CD14-positive monocyte (primary cell): ENCODE data around the gene CALR. TPM values are rescaled to one million over a fixed set of nuclear protein-coding genes. Genes with fewer than 3 reads are reported as not detected.
A peak's percentile ranks its signal among the peaks of the same experiment; 100 is the strongest.
"Not testable (repeated sequence)": the region's sequence is repeated elsewhere in the genome, so short reads cannot be mapped to it uniquely, and the experiment has no call there.

Source experiments
- DNase-seq, 3 donors: peaks; one replicate each; pipeline ENCODE4 v3.0.0-alpha.2; 2011 to 2022
- H2AFZ ChIP-seq: 2 replicates; pipeline ENCODE4 v1.6.0; 2012; ENCODE audit warnings: mild to moderate bottlenecking, low read depth, low read length, inconsistent platforms; ENCODE audit not compliant: insufficient read depth, poor library complexity, severe bottlenecking
- H3K27ac ChIP-seq, 2 donors: 1 replicate in 1 of 2; 2 replicates in 1 of 2; pipeline ENCODE4 v1.5.1; 2012 to 2013; ENCODE audit warnings: low read length in 2 of 2, control low read depth in 1 of 2, inconsistent platforms in 1 of 2, low read depth in 1 of 2, mild to moderate bottlenecking in 1 of 2
- H3K27me3 ChIP-seq, 2 donors: one replicate each; pipeline versions ENCODE4 v1.6.0 to v1.6.1; 2011 to 2013; ENCODE audit warnings: low read length in 2 of 2; ENCODE audit not compliant: control insufficient read depth in 2 of 2, insufficient read depth in 2 of 2
- H3K36me3 ChIP-seq, 2 donors: replicated peaks in 1 of 2; 1 replicate in 1 of 2; 2 replicates in 1 of 2; pipeline versions ENCODE4 v1.5.1 to v1.6.1; 2012 to 2013; ENCODE audit warnings: low read length in 2 of 2, control low read depth in 1 of 2, inconsistent platforms in 1 of 2, mild to moderate bottlenecking in 1 of 2; ENCODE audit not compliant: insufficient read depth in 2 of 2, control insufficient read depth in 1 of 2
- H3K4me1 ChIP-seq, 2 donors: 1 replicate in 1 of 2; 2 replicates in 1 of 2; pipeline versions ENCODE4 v1.5.1 to v1.6.1; 2012 to 2013; ENCODE audit warnings: low read length in 2 of 2, control low read depth in 1 of 2, inconsistent platforms in 1 of 2, mild to moderate bottlenecking in 1 of 2, moderate library complexity in 1 of 2; ENCODE audit not compliant: insufficient read depth in 2 of 2, control insufficient read depth in 1 of 2
- H3K4me2 ChIP-seq: replicated peaks from 2 replicates; pipeline ENCODE3; 2012; ENCODE audit warnings: low read length, moderate library complexity, mild to moderate bottlenecking; ENCODE audit not compliant: poor library complexity, severe bottlenecking; ENCODE audit errors: extremely low read depth
- H3K4me3 ChIP-seq, 3 experiments: fragments of 200-600 bp in 1 of 3; sonication (generic) in 1 of 3; replicated peaks in 1 of 3; 1 replicate in 2 of 3; 2 replicates in 1 of 3; pipeline ENCODE4 v1.5.1; 2011 to 2013; ENCODE audit warnings: low read length in 3 of 3, mild to moderate bottlenecking in 3 of 3, control low read depth in 2 of 3, low read depth in 2 of 3, inconsistent platforms in 1 of 3, moderate library complexity in 1 of 3
- H3K79me2 ChIP-seq: 2 replicates; pipeline ENCODE4 v1.6.0; 2012; ENCODE audit warnings: mild to moderate bottlenecking, control low read depth, inconsistent platforms, low read length, moderate library complexity; ENCODE audit not compliant: insufficient read depth
- H3K9ac ChIP-seq: 2 replicates; pipeline ENCODE4 v1.6.0; 2017; ENCODE audit warnings: low read length, mild to moderate bottlenecking; ENCODE audit not compliant: insufficient read depth, poor library complexity, severe bottlenecking
- H3K9me3 ChIP-seq, 2 donors: replicated peaks in 1 of 2; 1 replicate in 1 of 2; 2 replicates in 1 of 2; pipeline versions ENCODE4 v1.5.1 to v1.6.1; 2012 to 2013; ENCODE audit warnings: low read length in 2 of 2, control low read depth in 1 of 2; ENCODE audit not compliant: control insufficient read depth in 1 of 2, insufficient read depth in 1 of 2
- H4K20me1 ChIP-seq: 2 replicates; pipeline ENCODE4 v1.6.0; 2012; ENCODE audit warnings: mild to moderate bottlenecking, low read length, control low read depth, moderate library complexity; ENCODE audit not compliant: insufficient read depth
- H3K27ac Mint-ChIP-seq, 7 donors: one replicate each; pipeline ENCODE4 v1.8.0; 2020; ENCODE audit warnings: mild to moderate bottlenecking in 7 of 7, mixed read lengths in 7 of 7, moderate library complexity in 6 of 7, inconsistent platforms in 2 of 7
- H3K27me3 Mint-ChIP-seq, 3 donors: one replicate each; pipeline ENCODE4 v1.8.0; 2021 to 2022; ENCODE audit warnings: low read depth in 3 of 3, mild to moderate bottlenecking in 3 of 3, mixed read lengths in 3 of 3, moderate library complexity in 3 of 3, inconsistent platforms in 1 of 3
- H3K36me3 Mint-ChIP-seq, 2 donors: one replicate each; pipeline ENCODE4 v1.8.0; 2020; ENCODE audit warnings: mixed read lengths in 2 of 2, inconsistent platforms in 1 of 2, mild to moderate bottlenecking in 1 of 2
- H3K4me1 Mint-ChIP-seq: one replicate; pipeline ENCODE4 v1.8.0; 2020; ENCODE audit warnings: mild to moderate bottlenecking, mixed read lengths
- H3K4me3 Mint-ChIP-seq, 2 donors: one replicate each; pipeline ENCODE4 v1.8.0; 2020; ENCODE audit warnings: mild to moderate bottlenecking in 2 of 2, mixed read lengths in 2 of 2, moderate library complexity in 1 of 2
- H3K9me3 Mint-ChIP-seq, 7 donors: one replicate each; pipeline ENCODE4 v1.8.0; 2020 to 2022; ENCODE audit warnings: mixed read lengths in 7 of 7, mild to moderate bottlenecking in 6 of 7, moderate library complexity in 6 of 7, inconsistent platforms in 2 of 7
- CTCF ChIP-seq: fragments of 200-600 bp; IDR thresholded peaks from one replicate; pipeline ENCODE4 v1.8.0; 2022; ENCODE audit warnings: antibody characterized with exemption, mild to moderate bottlenecking
- WGBS: methylation state at CpG from one replicate; pipeline ENCODE4 v1.1.5; 2013; ENCODE audit warnings: missing lambda C conversion rate; ENCODE audit not compliant: insufficient coverage; 5-methylcytosine and 5-hydroxymethylcytosine counted together
- intact Hi-C, 2 donors: fragments of 100-400 bp; cut with micrococcal nuclease; formaldehyde crosslinking; loops; one replicate each; pipeline versions ENCODE4 v1.15.0 to v1.15.1; 2023
- polyA plus RNA-seq, 3 donors: library from polyadenylated mRNA; depleted of rRNA in 1 of 3; unstranded in 2 of 3; stranded (reverse) in 1 of 3; fragments of 300-500 nt in 2 of 3; fragments of >200 nt in 1 of 3; fragmentation: Illumina TruSeq in 2 of 3; gene quantifications; 1 replicate in 2 of 3; 2 replicates in 1 of 3; pipeline ENCODE4 v1.2.3, GENCODE V29; 2012 to 2021

CALR gene
- polyA plus RNA-seq, 3 donors = 109 to 441 (median 133) TPM

GRCh38 chr19:12913851-12914690 lies 24.3 kb upstream of the CALR start:
- peak overlapping the region in 1 of 3 experiments; percentile 58 for H3K4me3 ChIP-seq
- peak overlapping the region; percentile 88 to 96 (median 94) for H3K27ac Mint-ChIP-seq
- H4K20me1 ChIP-seq = no peaks in the 10 kb centered on the region
- TF ChIP-seq CTCF = no peak
- DNase-seq = peak; percentile 50 to 59 (median 53)
- H3K9me3 Mint-ChIP-seq = peaks cover 0 to 2% (median 0%) of the 10 kb centered on the region in 7 donors
- peaks cover 2 to 3% of the 10 kb centered on the region in 2 donors for H3K36me3 Mint-ChIP-seq
- intact Hi-C loops = no loop called here
- H3K9ac ChIP-seq = peak overlapping the region; percentile 32
- H3K9me3 ChIP-seq = no peaks in the 10 kb centered on the region
- H3K4me3 Mint-ChIP-seq = peak overlapping the region; percentile 74 to 83
- H3K36me3 ChIP-seq = no peaks in the 10 kb centered on the region
- peak overlapping the region; percentile 70 for H3K4me2 ChIP-seq
- no peaks in the 10 kb centered on the region for H3K79me2 ChIP-seq
- H3K27me3 ChIP-seq = no peaks in the 10 kb centered on the region
- H3K27ac ChIP-seq = peak overlapping the region; percentile 45 to 83
- H3K27me3 Mint-ChIP-seq = peaks cover 0 to 3% (median 3%) of the 10 kb centered on the region in 3 donors
- peaks cover 32 to 36% of the 10 kb centered on the region in 2 donors for H3K4me1 ChIP-seq
- peaks cover 35% of the 10 kb centered on the region for H3K4me1 Mint-ChIP-seq
- WGBS = 10% methylated on average over 2 of the region's 12 CpGs
- peak overlapping the region; percentile 87 for H2AFZ ChIP-seq

GRCh38 chr19:12915860-12916259 lies 22.5 kb upstream of the CALR start:
- H3K4me2 ChIP-seq, H2AFZ ChIP-seq, intact Hi-C loops, H3K27me3 ChIP-seq, DNase-seq, H3K9me3 ChIP-seq, H3K9ac ChIP-seq, H4K20me1 ChIP-seq, H3K27ac Mint-ChIP-seq, H3K27me3 Mint-ChIP-seq, H3K79me2 ChIP-seq, H3K9me3 Mint-ChIP-seq, H3K4me3 Mint-ChIP-seq, H3K27ac ChIP-seq, H3K36me3 ChIP-seq, H3K36me3 Mint-ChIP-seq, H3K4me3 ChIP-seq: not testable (repeated sequence)
- peaks cover 39% of the 10 kb centered on the region for H3K4me1 Mint-ChIP-seq
- H3K4me1 ChIP-seq = peaks cover 37 to 40% of the 10 kb centered on the region in 2 donors
- WGBS = no CpG with 5 or more reads among the region's 4 CpGs
